Upper lobe of right lung (tissue), 1 donor: ENCODE measurements around the gene BHLHA15. TPM values are rescaled to one million over a fixed set of nuclear protein-coding genes. Genes with fewer than 3 reads are reported as not detected.

Source experiments
- ATAC-seq: fragments of 200-7000 bp; cut with Tn5 transposase; one replicate; pipeline ENCODE4 v1.9.1; 2020; ENCODE audit warnings: mild to moderate bottlenecking, moderate library complexity
- DNase-seq: peaks from one replicate; pipeline ENCODE4 v3.0.0-alpha.2; 2020
- H3K27ac ChIP-seq: fragments of 200-600 bp; one replicate; pipeline ENCODE4 v1.8.0; 2022
- H3K27me3 ChIP-seq: fragments of 200-600 bp; one replicate; pipeline ENCODE4 v1.8.0; 2022; ENCODE audit warnings: mild to moderate bottlenecking
- H3K36me3 ChIP-seq: fragments of 200-600 bp; one replicate; pipeline ENCODE4 v1.8.0; 2022
- H3K4me1 ChIP-seq: fragments of 200-600 bp; one replicate; pipeline ENCODE4 v1.8.0; 2022
- H3K4me3 ChIP-seq: fragments of 200-600 bp; one replicate; pipeline ENCODE4 v1.8.0; 2022; ENCODE audit warnings: mild to moderate bottlenecking
- H3K9me3 ChIP-seq: fragments of 200-600 bp; one replicate; pipeline ENCODE4 v1.8.0; 2022
- CTCF ChIP-seq: fragments of 200-600 bp; IDR thresholded peaks from one replicate; pipeline ENCODE4 v1.8.0; 2022; ENCODE audit warnings: antibody characterized with exemption
- intact Hi-C: fragments of 100-400 bp; cut with DNase I; formaldehyde crosslinking; loops from one replicate; pipeline ENCODE4 v1.11.0; 2022
- total RNA-seq: library from RNA; stranded (reverse); fragmentation: NEBNext Ultra II Directional; extraction: Animal tissue kit (Norgen Biotek cat#: 25700); gene quantifications from one replicate; pipeline ENCODE4 v1.2.1, GENCODE V29; 2021
- donor health status: DM: no; HTN: yes; CAD: no; lungs with severe emphysema.

The BHLHA15 gene
- total RNA-seq, 1 donor from 2014 or later = 0.81 TPM

DNA sequence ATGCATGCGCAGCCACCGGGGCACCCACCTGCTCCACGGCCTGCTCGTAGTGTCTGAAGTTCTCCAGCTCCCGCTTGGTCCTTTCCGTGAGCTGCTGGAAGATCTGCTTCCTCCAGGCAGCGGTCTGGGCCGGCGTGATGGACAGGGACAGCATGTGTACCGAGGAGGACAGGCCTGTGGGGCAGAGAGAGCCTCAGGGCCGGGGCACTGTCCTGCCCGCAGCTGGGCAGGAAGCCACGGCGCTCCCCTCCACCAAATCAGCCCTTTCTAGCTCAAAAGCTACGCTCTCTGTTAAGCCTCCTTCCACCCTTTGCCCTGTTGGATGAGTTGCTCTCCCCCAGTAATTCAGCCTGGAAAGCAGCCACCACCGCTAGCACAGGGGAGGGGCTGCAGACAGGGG is 21.6 kb downstream of the BHLHA15 start:
- Histone ChIP-seq H3K27ac (no peak overlapping the region), H3K27me3 (no peaks in the 10 kb centered on the region), H3K4me3 (no peak overlapping the region), H3K9me3 (no peaks in the 10 kb centered on the region), H3K4me1 (no peaks in the 10 kb centered on the region), H3K36me3 (peaks cover 39% of the 10 kb centered on the region)
- intact Hi-C loops = no loop called here
- no peak for TF ChIP-seq CTCF
- DNase-seq = no peak
- no peak for ATAC-seq

GRCh38 chr7:98233219-98234070 is 22.2 kb downstream of the BHLHA15 start:
- H3K4me1 ChIP-seq = no peaks in the 10 kb centered on the region
- H3K27ac ChIP-seq = no peak overlapping the region
- intact Hi-C loops = no loop called here
- H3K9me3 ChIP-seq = no peaks in the 10 kb centered on the region
- TF ChIP-seq CTCF = no peak
- no peaks in the 10 kb centered on the region for H3K27me3 ChIP-seq
- H3K4me3 ChIP-seq = no peak overlapping the region
- ATAC-seq (no peak), DNase-seq (no peak)
- peaks cover 38% of the 10 kb centered on the region for H3K36me3 ChIP-seq

DNA sequence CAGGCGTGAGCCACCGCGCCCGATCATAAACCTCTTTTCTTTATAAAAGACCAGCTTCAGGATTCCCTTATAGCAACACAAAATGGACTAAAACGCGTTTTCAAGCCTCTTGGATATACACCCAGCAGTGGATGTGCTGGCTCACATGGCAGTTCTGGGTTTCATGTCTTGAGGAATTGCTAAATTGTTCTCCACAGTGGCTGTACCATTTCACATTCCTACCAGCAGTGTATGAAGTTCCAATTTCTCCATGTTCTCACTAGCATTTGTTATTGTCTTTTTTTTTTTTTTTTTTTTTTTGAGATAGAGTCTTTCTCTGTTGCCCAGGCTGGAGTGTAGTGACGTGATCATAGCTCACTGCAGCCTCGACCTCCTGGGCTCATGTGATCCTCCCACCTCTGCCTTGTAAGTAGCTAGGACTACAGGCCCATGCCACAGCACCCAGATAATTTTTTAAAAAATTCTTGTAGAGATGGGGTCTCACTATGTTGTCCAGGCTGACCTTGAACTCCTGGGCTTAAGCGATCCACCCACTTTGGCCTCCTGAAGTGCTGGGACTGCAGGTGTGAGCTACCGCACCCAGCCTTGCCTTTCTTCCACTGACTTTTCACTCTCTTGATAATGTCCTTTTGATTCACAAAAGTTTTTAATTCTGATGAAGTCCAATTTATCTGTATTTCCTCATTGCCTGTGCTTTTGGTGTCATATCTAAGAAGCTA is 23.3 kb downstream of the BHLHA15 start:
- DNase-seq (no peak), ATAC-seq (no peak)
- H3K27ac ChIP-seq = no peak overlapping the region
- intact Hi-C loops = no loop called here
- no peaks in the 10 kb centered on the region for H3K9me3 ChIP-seq
- peaks cover 45% of the 10 kb centered on the region for H3K36me3 ChIP-seq
- no peak for TF ChIP-seq CTCF
- no peaks in the 10 kb centered on the region for H3K27me3 ChIP-seq
- no peaks in the 10 kb centered on the region for H3K4me1 ChIP-seq
- H3K4me3 ChIP-seq = no peak overlapping the region

- H3K9me3 ChIP-seq = no peaks in the 10 kb centered on the region
- H3K4me1 ChIP-seq = no peaks in the 10 kb centered on the region
- no peak overlapping the region for H3K4me3 ChIP-seq
- intact Hi-C loops = no loop called here
- no peak for DNase-seq
- no peaks in the 10 kb centered on the region for H3K27me3 ChIP-seq
- TF ChIP-seq CTCF = no peak
- no peak overlapping the region for H3K27ac ChIP-seq
- ATAC-seq = no peak
- H3K36me3 ChIP-seq = peaks cover 49% of the 10 kb centered on the region
Measured at GRCh38 chr7:98235901-98236300, 24.7 kb downstream of the BHLHA15 start.

DNA sequence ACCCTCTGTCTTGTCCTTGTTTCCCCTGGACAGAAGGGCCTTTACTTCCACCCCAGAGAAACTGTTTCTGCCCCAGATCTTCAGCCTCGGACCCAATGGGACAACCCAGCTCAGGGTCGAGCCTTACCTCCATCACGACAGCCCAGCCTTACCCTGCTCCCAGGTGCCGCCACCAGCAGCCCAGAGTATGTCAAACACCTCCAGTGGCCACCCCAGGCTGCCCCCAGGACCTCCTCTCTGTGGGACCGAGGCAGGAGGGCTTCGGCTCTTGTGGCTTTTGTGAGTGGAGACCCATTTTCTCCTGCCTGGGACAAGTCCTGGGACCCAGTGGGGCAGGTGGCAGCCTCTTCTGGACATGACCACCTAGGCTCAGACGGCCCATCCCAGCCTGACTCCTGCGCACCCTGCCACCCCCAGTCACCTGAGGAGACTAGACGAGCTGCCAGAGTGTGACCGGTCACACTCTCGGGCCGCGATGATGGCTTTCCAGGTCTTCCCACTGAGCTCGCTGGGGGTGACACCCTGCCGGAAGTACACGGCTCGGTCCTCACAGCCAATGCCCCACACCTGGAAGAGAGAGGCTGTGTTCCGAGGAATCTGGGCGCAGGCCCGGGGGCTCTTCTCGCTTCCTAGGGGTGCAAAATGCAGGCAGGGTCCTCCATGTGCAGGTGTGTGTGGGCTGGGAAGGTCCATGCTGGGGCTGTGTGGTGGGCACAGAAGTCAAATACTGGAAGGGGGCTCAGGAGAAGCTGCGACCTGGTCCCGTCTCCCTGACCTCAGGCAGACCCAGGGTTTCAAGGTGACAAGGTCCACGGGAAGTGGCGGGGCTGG is 25.3 kb downstream of the BHLHA15 start:
- intact Hi-C loops = no loop called here
- H3K9me3 ChIP-seq = no peaks in the 10 kb centered on the region
- H3K4me1 ChIP-seq = no peaks in the 10 kb centered on the region
- no peak overlapping the region for H3K27ac ChIP-seq
- H3K4me3 ChIP-seq = no peak overlapping the region
- no peaks in the 10 kb centered on the region for H3K27me3 ChIP-seq
- DNase-seq (no peak), ATAC-seq (no peak)
- peaks cover 46% of the 10 kb centered on the region for H3K36me3 ChIP-seq
- TF ChIP-seq CTCF = no peak
